ENCODE data around the gene DNAH2.
A peak's percentile ranks its signal among the peaks of the same experiment; 100 is the strongest.

DNAH2 gene

GRCh38 chr17:7852262-7852670 is 134.7 kb downstream of the DNAH2 start:
- intact Hi-C loops (cut with DNase I) = loop anchor here (5.0 kb wide), 1 partner anchor 110 kb away; no protein-coding TSS in a partner anchor
- DNase-seq = no peak

- DNase-seq = peak in 1 of 42 donors; percentile 13
- intact Hi-C loops (cut with DNase I) = loop anchor here (5.0 kb wide), 1 partner anchor 111 kb away; no protein-coding TSS in a partner anchor
Measured at GRCh38 chr17:7852919-7853690, 135.6 kb downstream of the DNAH2 start.

GRCh38 chr17:7853691-7854038 is 136.1 kb downstream of the DNAH2 start:
- DNase-seq = peak in 2 of 42 donors; percentile 26 to 41
- intact Hi-C loops (cut with DNase I) = loop anchor here (5.0 kb wide), 1 partner anchor 111 kb away; no protein-coding TSS in a partner anchor

- DNase-seq = peak in 2 of 42 donors; percentile 32 to 42
- intact Hi-C loops (cut with DNase I) = loop anchor here (5.0 kb wide), 1 partner anchor 112 kb away; no protein-coding TSS in a partner anchor
Measured at GRCh38 chr17:7854078-7854777, 136.7 kb downstream of the DNAH2 start.

- DNase-seq = peak in 2 of 42 donors; percentile 34 to 42
- intact Hi-C loops (cut with DNase I) = loop anchor here (5.0 kb wide), 3 partner anchors 33 to 132 kb away; no protein-coding TSS in a partner anchor
Measured at GRCh38 chr17:7854851-7855659, 137.5 kb downstream of the DNAH2 start, which contains the start of gene TMEM88. TSS of gene TMEM88 (plus strand) at chr17:7855066. CDS start at chr17:7855075, 9 bp downstream.

GRCh38 chr17:7855660-7856010 is 138.1 kb downstream of the DNAH2 start:
- DNase-seq = peak in 3 of 42 donors; percentile 28 to 44 (median 35)
- intact Hi-C loops (cut with DNase I) = loop anchor here (5.0 kb wide), 2 partner anchors 33 to 132 kb away; no protein-coding TSS in a partner anchor

GRCh38 chr17:7856011-7856810 is 138.7 kb downstream of the DNAH2 start:
- peak in 5 of 42 donors; percentile 17 to 42 (median 30) for DNase-seq
- intact Hi-C loops (cut with DNase I) = loop anchor here (5.0 kb wide), 2 partner anchors 34 to 131 kb away; no protein-coding TSS in a partner anchor

GRCh38 chr17:7856811-7857712 is 139.5 kb downstream of the DNAH2 start, which contains the start of gene NAA38:
TSS of gene NAA38 (minus strand) at chr17:7857559. CDS start at chr17:7857463, 96 bp downstream.
- intact Hi-C loops (cut with DNase I) = loop anchor here (5.0 kb wide), 2 partner anchors 35 to 130 kb away; no protein-coding TSS in a partner anchor

GRCh38 chr17:7857713-7858521 is 140.4 kb downstream of the DNAH2 start, which contains the start of gene CYB5D1:
TSS of gene CYB5D1 (plus strand) at chr17:7858003. CDS start at chr17:7858135, 132 bp downstream.
- DNase-seq = peak; percentile 85 to 98 (median 94)
- intact Hi-C loops (cut with DNase I) = loop anchor here (5.0 kb wide), 2 partner anchors 36 to 129 kb away; no protein-coding TSS in a partner anchor

More at GRCh38 chr17:7856811-7857712, 139.5 kb downstream of the DNAH2 start, which contains the start of gene NAA38:
- peak; percentile 90 to 99 (median 97) for DNase-seq

GRCh38 chr17:7858522-7858810 is 140.9 kb downstream of the DNAH2 start:
- peak in 16 of 42 donors; percentile 19 to 64 (median 43) for DNase-seq
- intact Hi-C loops (cut with DNase I) = loop anchor here (5.0 kb wide), 2 partner anchors 36 to 129 kb away; no protein-coding TSS in a partner anchor

GRCh38 chr17:7859028-7859427 is 141.5 kb downstream of the DNAH2 start:
- peak in 1 of 42 donors; percentile 33 for DNase-seq
- intact Hi-C loops (cut with DNase I) = loop anchor here (5.0 kb wide), 2 partner anchors 37 to 128 kb away; no protein-coding TSS in a partner anchor

GRCh38 chr17:7862692-7863437 is 145.3 kb downstream of the DNAH2 start:
- intact Hi-C loops (cut with DNase I) = loop anchor here (2.0 to 5.0 kb wide), 2 partner anchors 34 to 184 kb away; no protein-coding TSS in a partner anchor
- peak in 25 of 42 donors; percentile 14 to 89 (median 64) for DNase-seq

- intact Hi-C loops (cut with DNase I) = loop anchor here (5.0 kb wide), 1 partner anchor 183 kb away; no protein-coding TSS in a partner anchor
- peak in 1 of 42 donors; percentile 13 for DNase-seq
Measured at GRCh38 chr17:7864384-7864783, 146.8 kb downstream of the DNAH2 start.

GRCh38 chr17:7864995-7865650 is 147.6 kb downstream of the DNAH2 start:
- intact Hi-C loops (cut with DNase I) = loop anchor here (5.0 kb wide), 1 partner anchor 182 kb away; no protein-coding TSS in a partner anchor
- DNase-seq = peak in 1 of 42 donors; percentile 14
